HG03354 (cell line): Measurements from ENCODE around the gene AGL.
A peak's percentile ranks its signal among the peaks of the same experiment; 100 is the strongest.
"Not testable (repeated sequence)": the region's sequence is repeated elsewhere in the genome, so short reads cannot be mapped to it uniquely, and the experiment has no call there.

Experiments
- ATAC-seq: cut with Tn5 transposase; IDR thresholded peaks from one replicate; pipeline ENCODE4 v1.9.1; 2021; ENCODE audit warnings: mild to moderate bottlenecking; ENCODE audit not compliant: unreplicated experiment, poor library complexity, severe bottlenecking

Gene AGL

GRCh38 chr1:99849744-99850458 is at the start of gene AGL:
Gene AGL, plus strand, starts transcription at chr1:99850361. Its CDS starts 682 bp downstream, at chr1:99851043.
- peak; percentile 98 for ATAC-seq

GRCh38 chr1:99801584-99801983 is 48.6 kb upstream of the AGL start:
- ATAC-seq = no peak

- ATAC-seq = no peak
These were observed 43.3 kb upstream of the AGL start for GRCh38 chr1:99806882-99807281.

GRCh38 chr1:99808391-99809115 is 41.6 kb upstream of the AGL start:
- ATAC-seq = peak; percentile 94

- ATAC-seq = no peak
These were observed 39.1 kb upstream of the AGL start for GRCh38 chr1:99811075-99811474.

- no peak for ATAC-seq
These were observed 38.4 kb upstream of the AGL start for GRCh38 chr1:99811747-99812146.

- ATAC-seq = no peak
These were observed 35.7 kb upstream of the AGL start for GRCh38 chr1:99814373-99814900.

- ATAC-seq = no peak
These were observed 33.5 kb upstream of the AGL start for GRCh38 chr1:99816656-99817055.

- ATAC-seq = no peak
These were observed 32.0 kb upstream of the AGL start for GRCh38 chr1:99818063-99818699.

GRCh38 chr1:99820546-99820945 is 29.6 kb upstream of the AGL start:
- peak; percentile 98 for ATAC-seq

GRCh38 chr1:99825098-99825497 is 25.1 kb upstream of the AGL start:
- no peak for ATAC-seq

- ATAC-seq = no peak
These were observed 24.5 kb upstream of the AGL start for GRCh38 chr1:99825702-99826101.

GRCh38 chr1:99827970-99828369 is 22.2 kb upstream of the AGL start:
- no peak for ATAC-seq

- no peak for ATAC-seq
These were observed 20.9 kb upstream of the AGL start for GRCh38 chr1:99829269-99829668.

- ATAC-seq = not testable (repeated sequence)
These were observed 16.2 kb upstream of the AGL start for GRCh38 chr1:99833911-99834310.

GRCh38 chr1:99836171-99837103 is 13.7 kb upstream of the AGL start:
- not testable (repeated sequence) for ATAC-seq

GRCh38 chr1:99840353-99840752 is 9.8 kb upstream of the AGL start:
- not testable (repeated sequence) for ATAC-seq

GRCh38 chr1:99843760-99844159 is 6.4 kb upstream of the AGL start:
- ATAC-seq = no peak

- ATAC-seq = not testable (repeated sequence)
These were observed 5.0 kb upstream of the AGL start for GRCh38 chr1:99845201-99845600.

GRCh38 chr1:99849413-99849743 is 783 bp upstream of the AGL start:
- ATAC-seq = peak; percentile 6
